Measurements from ENCODE around the gene TIRAP. TPM values are rescaled to one million over a fixed set of nuclear protein-coding genes. Genes with fewer than 3 reads are reported as not detected.

TIRAP gene
- total and polyA plus RNA-seq, 2 of the 8 experiments (the other 6 are each of a cell fraction or from before 2014, with no cell fraction given): 5.3 TPM

GRCh38 chr11:126293726-126294125 is 10.8 kb downstream of the TIRAP start:
- Histone ChIP-seq H4K91ac (replicated peaks; ENCODE audit: insufficient read length, low read length) (no peak overlapping the region), H2BK20ac (ENCODE audit: low read length) (no peak overlapping the region), H3K23ac (ENCODE audit: insufficient read length) (no peak overlapping the region), H4K20me1 (replicated peaks in 1 of 2; ENCODE audit: control insufficient read depth in 1 of 2, insufficient read depth in 2 of 2, low read length in 2 of 2) (peaks cover 0 to 9% of the 10 kb centered on the region in 2 experiments), H2BK12ac (ENCODE audit: low read depth, low read length) (no peak overlapping the region), H4K8ac (ENCODE audit: extremely low read depth, insufficient read depth, low read length) (no peak overlapping the region), H3K27ac (ENCODE audit: low read depth, low read length) (no peak overlapping the region), H3K27me3 (replicated peaks in 1 of 4; ENCODE audit: control insufficient read depth in 3 of 4, extremely low read depth in 1 of 4, insufficient read depth in 3 of 4, low read length in 3 of 4) (no peaks in the 10 kb centered on the region), H3K14ac (ENCODE audit: insufficient read length) (no peak overlapping the region), H3K4me2 (ENCODE audit: insufficient read depth in 1 of 2, low read depth in 2 of 2, low read length in 2 of 2) (no peak overlapping the region), H3K4me3 (ENCODE audit: extremely low read depth in 1 of 4, insufficient read depth in 2 of 4, low read depth in 3 of 4, low read length in 4 of 4) (no peak overlapping the region), H3K56ac (replicated peaks; ENCODE audit: insufficient read length, low read depth, low read length) (no peak overlapping the region), H3K79me1 (ENCODE audit: low read depth, low read length) (no peaks in the 10 kb centered on the region), H3K4me1 (replicated peaks in 1 of 4; ENCODE audit: control insufficient read depth in 3 of 4, insufficient read depth in 4 of 4, low read length in 3 of 4) (no peaks in the 10 kb centered on the region), H2AFZ (ENCODE audit: low read length) (no peak overlapping the region), H3K36me3 (ENCODE audit: control insufficient read depth in 2 of 4, insufficient read depth in 4 of 4, low read length in 3 of 4) (peaks cover 2 to 8% (median 7%) of the 10 kb centered on the region in 4 experiments; a peak in 6 of 8 replicates), H4K5ac (ENCODE audit: insufficient read length, low read depth, low read length) (no peak overlapping the region), H2BK5ac (ENCODE audit: low read depth, low read length) (no peak overlapping the region), H3K18ac (ENCODE audit: extremely low read depth, low read length) (no peak overlapping the region), H3K23me2 (ENCODE audit: low read depth, low read length) (no peaks in the 10 kb centered on the region), H3K4ac (replicated peaks; ENCODE audit: insufficient read length, low read depth, low read length) (no peak overlapping the region), H2BK120ac (replicated peaks; ENCODE audit: low read depth, low read length) (no peak overlapping the region), H2AK5ac (ENCODE audit: low read depth, low read length) (no peak overlapping the region), H2BK15ac (ENCODE audit: low read length) (no peak overlapping the region), H3K9ac (replicated peaks in 1 of 4; ENCODE audit: extremely low read depth in 1 of 4, low read depth in 3 of 4, low read length in 3 of 4) (no peak overlapping the region), H3K79me2 (ENCODE audit: control insufficient read depth in 1 of 2, insufficient read depth in 2 of 2, low read length in 2 of 2) (no peaks in the 10 kb centered on the region), H3K9me3 (ENCODE audit: insufficient read depth in 2 of 2, low read depth in 1 of 2, low read length in 1 of 2) (no peaks in the 10 kb centered on the region)
- 97% methylated on average over 5 of the region's 5 CpGs; no CpG with 5 or more reads in 1 of the 2 experiments for WGBS, 2 experiments (ENCODE audit: extremely low coverage in 1 of 2, insufficient coverage in 1 of 2, insufficient read length in 1 of 2, insufficient replicate concordance in 2 of 2, low coverage in 1 of 2, low lambda C conversion rate in 2 of 2, missing lambda C conversion rate in 1 of 2)
- FAIRE-seq (no peak), DNase-seq (ENCODE audit: low read depth in 1 of 2, low spot score in 2 of 2) (no peak)
- ChIA-PET POLR2A (ENCODE audit: partially characterized antibody) (interaction anchor here (1.0 to 2.7 kb wide), 5 partner anchors 10 to 25 kb away, joined by 3 to 24 read pairs (median 5); partner anchors contain the start of genes DCPS, FOXRED1 and SRPRA), CTCF (ENCODE audit: partially characterized antibody) (interaction anchor here (0.9 to 1.8 kb wide), 3 partner anchors 11 to 113 kb away, joined by 3 to 9 read pairs (median 3); partner anchors contain the start of genes DCPS and TIRAP)
- TF ChIP-seq KDM1A (IDR thresholded peaks at IDR 0.05; ENCODE audit: borderline replicate concordance, low read length) (no peak), SIRT6 (IDR thresholded peaks at IDR 0.05; ENCODE audit: low read length) (no peak), JUND (IDR thresholded peaks at IDR 0.05; ENCODE audit: low read length) (no peak)

Data from H1 (cell line).